DMS 273 (cell line): ENCODE data around the gene ACP7.
"Not testable (repeated sequence)": the region's sequence is repeated elsewhere in the genome, so short reads cannot be mapped to it uniquely, and the experiment has no call there.

Experiments
- DNase-seq: peaks from one replicate; lab custom pipeline; 2025; ENCODE audit not compliant: unreplicated experiment; lab: John Stamatoyannopoulos, UW

ACP7 gene, protein sequence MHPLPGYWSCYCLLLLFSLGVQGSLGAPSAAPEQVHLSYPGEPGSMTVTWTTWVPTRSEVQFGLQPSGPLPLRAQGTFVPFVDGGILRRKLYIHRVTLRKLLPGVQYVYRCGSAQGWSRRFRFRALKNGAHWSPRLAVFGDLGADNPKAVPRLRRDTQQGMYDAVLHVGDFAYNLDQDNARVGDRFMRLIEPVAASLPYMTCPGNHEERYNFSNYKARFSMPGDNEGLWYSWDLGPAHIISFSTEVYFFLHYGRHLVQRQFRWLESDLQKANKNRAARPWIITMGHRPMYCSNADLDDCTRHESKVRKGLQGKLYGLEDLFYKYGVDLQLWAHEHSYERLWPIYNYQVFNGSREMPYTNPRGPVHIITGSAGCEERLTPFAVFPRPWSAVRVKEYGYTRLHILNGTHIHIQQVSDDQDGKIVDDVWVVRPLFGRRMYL

GRCh38 chr19:39083983-39084731 is at the start of gene ACP7:
Gene ACP7 (plus strand): TSS chr19:39084368. CDS start chr19:39085270, 902 bp downstream.
- DNase-seq, result no peak

DNA sequence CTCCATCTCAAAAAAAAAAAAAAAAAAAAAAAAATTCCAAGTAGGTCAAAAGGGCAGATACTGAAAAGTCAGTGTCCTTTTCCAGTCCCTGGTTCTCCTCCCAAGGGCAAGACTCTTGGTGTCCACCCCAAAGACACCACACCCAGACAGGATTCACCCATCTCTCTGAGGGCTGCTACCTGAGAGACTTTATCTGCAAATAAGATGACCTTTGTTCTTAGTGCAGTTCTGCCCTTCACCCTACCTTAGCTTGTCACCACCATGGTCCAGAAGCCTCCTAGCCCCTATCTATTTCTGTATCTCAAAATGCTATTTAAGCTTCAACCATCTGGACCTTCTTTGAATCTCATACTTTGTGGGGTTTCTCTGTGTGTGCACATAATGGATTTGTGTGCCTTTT is 47.6 kb upstream of the ACP7 start:
- DNase-seq, result no peak

DNA sequence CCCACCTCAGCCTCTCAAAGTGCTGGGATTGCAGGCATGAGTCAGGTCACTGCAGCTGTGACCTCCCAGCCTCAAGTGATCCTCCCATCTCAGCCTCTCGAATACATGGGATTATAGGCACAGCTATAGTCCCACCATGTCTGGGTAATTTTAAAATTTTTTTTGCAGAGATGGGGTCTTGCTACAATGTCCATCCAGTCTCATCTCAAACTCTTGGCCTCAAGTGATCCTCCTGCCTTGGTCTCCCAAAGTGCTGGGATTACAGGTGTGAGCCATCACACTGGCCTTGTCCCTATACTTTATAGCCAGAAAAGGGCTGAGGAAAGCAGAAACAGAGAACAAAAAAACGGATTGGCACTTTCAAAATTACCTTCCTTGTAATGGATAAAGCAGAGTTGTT is 47.0 kb upstream of the ACP7 start:
- no peak for DNase-seq

- DNase-seq, result peak; percentile 85
These were observed 46.1 kb upstream of the ACP7 start for GRCh38 chr19:39038098-39038497.

DNA sequence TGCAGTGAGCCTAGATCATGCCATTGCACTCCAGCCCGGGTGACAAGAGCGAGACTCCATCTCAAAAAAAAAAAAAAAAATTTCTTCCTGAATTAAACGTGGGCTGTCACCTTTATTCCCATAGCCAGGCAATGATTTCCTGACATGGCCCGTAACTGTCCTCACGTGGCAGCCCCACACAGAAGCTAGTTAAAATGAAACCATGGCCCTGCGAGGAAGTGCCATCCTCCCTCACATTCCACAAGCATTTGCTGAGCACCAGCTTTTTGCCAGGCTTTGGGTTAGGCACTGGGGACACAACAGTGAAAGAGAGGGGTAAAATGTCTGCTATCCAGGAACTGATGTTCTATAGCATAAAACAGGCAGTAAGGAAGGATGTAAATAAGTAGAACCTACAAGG is 38.7 kb upstream of the ACP7 start:
- no peak for DNase-seq

DNA sequence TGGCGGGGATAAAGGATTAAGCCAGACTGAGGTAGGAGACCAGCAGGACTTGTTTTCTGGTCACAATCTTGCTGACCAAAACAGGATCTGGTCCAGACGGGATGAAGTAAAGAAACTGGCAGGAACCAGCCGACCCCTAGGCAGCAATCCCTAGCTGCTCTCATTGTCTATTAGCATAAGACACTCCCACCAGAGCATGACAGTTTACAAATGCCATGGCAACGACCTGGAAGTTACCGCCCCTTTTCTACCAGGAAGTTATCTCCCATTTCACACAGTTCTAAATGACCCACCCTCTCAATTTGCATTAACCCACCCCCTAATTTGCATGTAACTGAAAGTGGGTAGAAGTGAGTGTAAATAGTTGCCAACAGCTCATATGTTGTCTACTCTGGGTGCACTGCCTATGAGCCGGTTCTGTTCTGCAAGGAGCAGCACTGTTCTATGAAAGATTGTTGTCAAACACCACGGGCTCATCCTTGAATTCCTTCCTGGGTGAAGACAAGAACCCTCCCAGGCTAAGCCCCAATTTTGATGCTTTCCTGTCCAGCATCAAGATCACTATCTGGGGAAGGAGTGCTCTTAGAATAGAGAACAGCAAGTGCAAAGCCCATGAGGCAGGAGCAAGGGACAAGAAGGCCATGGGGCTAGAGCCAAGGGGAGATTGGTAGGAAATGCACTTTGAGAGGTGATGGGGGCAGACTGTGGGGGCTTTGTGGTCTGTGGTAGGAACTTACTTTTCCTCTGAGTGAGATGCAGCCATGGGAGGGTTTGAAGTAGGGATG is 37.9 kb upstream of the ACP7 start:
- DNase-seq, result peak; percentile 31

- no peak for DNase-seq
These were observed 37.1 kb upstream of the ACP7 start for GRCh38 chr19:39047073-39047472.

- DNase-seq, result peak; percentile 69
These were observed 31.9 kb upstream of the ACP7 start for GRCh38 chr19:39052243-39052746.

- DNase-seq, result no peak
These were observed 31.3 kb upstream of the ACP7 start for GRCh38 chr19:39052846-39053245.

DNA sequence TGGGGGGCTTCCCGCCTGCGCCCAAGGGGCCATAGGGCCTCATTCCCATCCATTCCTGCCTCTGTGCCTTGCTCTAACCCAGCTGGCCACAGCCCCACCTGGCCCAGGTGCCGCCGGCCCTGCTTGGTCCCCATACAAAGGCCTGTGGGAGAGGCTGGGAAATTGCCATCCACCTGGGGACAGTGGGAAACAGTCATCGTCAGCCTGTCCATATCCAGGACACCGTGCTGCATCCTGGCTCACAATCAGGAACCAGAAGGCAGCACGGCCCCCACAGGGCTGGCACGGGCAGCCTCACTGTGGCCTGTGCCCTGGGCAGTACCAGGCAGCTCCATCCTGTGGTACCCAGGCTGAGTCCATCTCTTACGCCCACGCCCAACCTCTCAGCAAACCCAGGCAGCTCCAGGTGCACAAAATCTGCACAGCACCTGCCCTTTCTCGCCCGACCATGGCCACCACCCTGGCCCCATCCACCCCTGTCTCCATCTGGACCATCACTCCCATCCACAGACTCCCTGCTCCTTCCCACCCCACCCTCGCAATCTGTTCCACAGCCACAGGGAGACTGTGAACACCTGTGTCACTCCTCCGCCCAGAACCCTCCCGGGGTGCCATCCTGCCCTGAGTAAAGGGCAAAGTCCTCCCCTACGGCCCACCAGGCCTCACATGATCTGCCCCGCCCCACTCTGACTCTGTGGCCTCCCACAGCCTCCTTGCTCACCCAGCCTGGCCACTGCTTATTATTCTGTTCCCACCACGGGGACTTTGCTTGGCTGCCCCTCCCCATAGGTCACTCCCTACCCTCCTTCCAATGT is 30.7 kb upstream of the ACP7 start:
- no peak for DNase-seq

DNA sequence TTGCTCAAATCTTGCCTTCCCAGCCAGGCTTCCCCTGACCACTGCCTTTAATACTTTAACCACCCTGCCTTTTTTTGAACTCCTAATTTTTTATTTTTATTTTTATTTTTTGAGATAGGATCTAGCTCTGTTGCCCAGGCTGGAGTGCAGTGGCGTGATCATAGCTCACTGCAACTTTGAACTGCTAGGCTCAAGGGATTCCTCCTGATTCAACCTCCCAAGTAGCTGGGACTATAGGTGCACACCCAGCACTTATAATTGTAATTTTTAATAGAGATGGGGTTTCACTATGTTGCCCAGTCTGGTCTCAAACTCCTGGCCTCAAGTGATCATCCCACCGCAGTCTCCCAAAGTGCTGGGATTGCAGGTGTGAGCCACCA is 30.1 kb upstream of the ACP7 start:
- no peak for DNase-seq

DNA sequence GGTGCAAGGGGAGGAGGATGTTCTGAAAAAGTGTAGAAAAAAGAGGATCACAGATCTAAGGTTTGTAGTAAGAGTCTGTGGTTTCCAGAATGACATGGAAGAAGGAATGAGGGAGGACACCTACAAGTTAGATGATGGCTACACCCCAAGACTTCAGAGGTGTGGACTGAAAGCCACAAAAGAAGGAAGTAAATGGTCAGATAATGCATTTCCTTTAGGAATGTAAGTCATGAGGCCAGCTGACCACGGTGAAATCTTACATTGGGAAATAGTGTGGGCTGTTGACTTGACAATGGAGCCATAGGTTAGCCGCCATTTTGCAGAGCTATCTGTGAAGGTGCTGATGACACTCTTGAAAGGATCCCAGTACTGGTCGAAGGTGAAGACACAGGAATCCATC is 26.6 kb upstream of the ACP7 start:
- DNase-seq, result no peak

GRCh38 chr19:39059302-39059701 is 24.9 kb upstream of the ACP7 start:
- DNase-seq, result no peak

- no peak for DNase-seq
These were observed 24.0 kb upstream of the ACP7 start for GRCh38 chr19:39060171-39060570.

GRCh38 chr19:39064405-39064804 is 19.8 kb upstream of the ACP7 start:
- no peak for DNase-seq

GRCh38 chr19:39065928-39066327 is 18.2 kb upstream of the ACP7 start:
- no peak for DNase-seq

DNA sequence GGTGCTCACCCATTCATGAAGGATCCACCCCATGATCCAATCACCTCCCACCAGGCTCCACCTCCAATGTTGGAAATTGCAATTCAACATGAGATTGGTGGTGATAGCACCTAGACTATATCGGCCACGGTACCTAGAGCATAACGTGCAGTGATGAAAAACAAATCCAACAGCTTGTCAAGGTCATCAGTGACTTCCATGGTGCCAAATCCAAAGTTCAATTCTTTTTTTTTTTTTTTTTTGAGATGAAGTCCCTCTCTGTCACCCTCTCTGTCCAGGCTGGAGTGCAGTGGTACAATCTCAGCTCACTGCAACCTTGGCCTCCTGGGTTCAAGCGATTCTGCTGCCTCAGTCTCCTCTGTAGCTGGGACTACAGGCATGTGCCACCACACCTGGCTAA is 17.1 kb upstream of the ACP7 start:
- no peak for DNase-seq

DNA sequence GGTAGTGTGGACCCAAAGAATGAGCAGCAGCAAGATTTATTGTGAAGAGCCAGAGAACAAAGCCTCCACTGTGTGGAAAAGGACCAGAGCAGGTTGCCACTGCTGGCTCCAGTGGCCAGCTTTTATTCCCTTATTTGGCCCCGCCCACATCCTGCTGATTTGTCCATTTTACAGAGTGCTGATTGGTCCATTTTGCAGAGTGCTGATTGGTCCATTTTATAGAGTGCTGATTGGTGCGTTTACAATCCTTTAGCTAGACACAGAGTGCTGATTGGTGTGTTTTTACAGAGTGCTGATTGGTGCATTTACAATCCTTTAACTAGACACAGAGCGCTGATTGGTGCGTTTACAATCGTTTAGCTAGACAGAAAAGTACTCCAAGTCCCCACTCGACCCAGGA is 15.9 kb upstream of the ACP7 start:
- DNase-seq, result not testable (repeated sequence)

DNA sequence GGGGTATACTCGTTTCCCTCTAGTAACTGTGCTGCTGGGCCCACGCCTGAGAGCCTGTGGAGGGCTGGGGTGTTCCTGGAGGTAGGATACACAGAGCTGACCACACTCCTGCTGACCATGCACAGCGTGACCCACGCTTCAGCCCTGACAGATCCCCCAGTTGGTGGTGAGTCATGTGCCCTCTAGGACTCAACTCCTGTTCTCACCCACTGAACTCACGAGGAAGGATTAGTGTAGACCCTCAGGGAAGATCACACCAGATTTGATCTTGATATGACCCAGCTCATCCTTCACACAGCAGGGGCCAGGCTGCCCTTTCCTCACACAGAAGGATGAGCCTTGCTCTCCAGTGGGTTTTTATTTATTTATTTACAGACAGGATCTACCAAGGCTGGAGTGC is 13.3 kb upstream of the ACP7 start:
- DNase-seq, result no peak

- no peak for DNase-seq
These were observed 9.9 kb upstream of the ACP7 start for GRCh38 chr19:39074205-39074692.
